Hepatocyte (in vitro differentiated cells): ENCODE measurements around the gene RPS6KA2. TPM values are rescaled to one million over a fixed set of nuclear protein-coding genes. Genes with fewer than 3 reads are reported as not detected.

Experiments used
- DNase-seq: peaks from one replicate; pipeline ENCODE4 v3.0.0-alpha.2; 2016; ENCODE audit warnings: low spot score
- H2AFZ ChIP-seq: fragments of 200-600 bp; sonication (generic); 2 replicates; pipeline ENCODE4 v1.6.0; 2016; ENCODE audit warnings: antibody characterized with exemption, mild to moderate bottlenecking
- H3K27ac ChIP-seq: fragments of 200-600 bp; sonication (generic); 2 replicates; pipeline ENCODE4 v1.5.1; 2016; ENCODE audit warnings: mild to moderate bottlenecking
- H3K27me3 ChIP-seq: fragments of 200-600 bp; sonication (generic); 2 replicates; pipeline ENCODE4 v1.6.1; 2016
- H3K36me3 ChIP-seq: fragments of 200-600 bp; sonication (generic); replicated peaks from 2 replicates; pipeline ENCODE4 v1.5.1; 2016; ENCODE audit warnings: low read depth; ENCODE audit not compliant: insufficient read depth
- H3K4me1 ChIP-seq: fragments of 200-600 bp; sonication (generic); 2 replicates; pipeline ENCODE4 v1.5.1; 2016; ENCODE audit warnings: mild to moderate bottlenecking, moderate library complexity; ENCODE audit not compliant: insufficient read depth
- H3K4me2 ChIP-seq: fragments of 200-600 bp; sonication (generic); 2 replicates; pipeline ENCODE4 v1.6.0; 2016
- H3K4me3 ChIP-seq: fragments of 200-600 bp; sonication (generic); 2 replicates; pipeline ENCODE4 v1.5.1; 2016; ENCODE audit warnings: mild to moderate bottlenecking
- H3K79me2 ChIP-seq: fragments of 200-600 bp; sonication (generic); 2 replicates; pipeline ENCODE4 v1.6.0; 2017; ENCODE audit warnings: mild to moderate bottlenecking
- H3K9me2 ChIP-seq: fragments of 200-600 bp; sonication (generic); replicated peaks from 2 replicates; pipeline ENCODE4 v1.6.0; 2017; ENCODE audit warnings: mild to moderate bottlenecking; ENCODE audit not compliant: insufficient read depth
- H3K9me3 ChIP-seq: fragments of 200-600 bp; sonication (generic); 2 replicates; pipeline ENCODE4 v1.5.1; 2016; ENCODE audit warnings: low read depth, mild to moderate bottlenecking
- H4K20me1 ChIP-seq: fragments of 200-600 bp; sonication (generic); 2 replicates; pipeline ENCODE4 v1.6.0; 2016; ENCODE audit warnings: mild to moderate bottlenecking; ENCODE audit not compliant: insufficient read depth, poor library complexity, severe bottlenecking
- EZH2 ChIP-seq: fragments of 200-600 bp; sonication (generic); IDR thresholded peaks from 2 replicates; pipeline ENCODE4 v1.6.1; 2016; ENCODE audit warnings: antibody characterized with exemption, mild to moderate bottlenecking, borderline replicate concordance
- EZH2phosphoT487 ChIP-seq: fragments of 200-600 bp; sonication (generic); IDR thresholded peaks from one replicate; pipeline ENCODE4 v1.6.1; 2018; ENCODE audit warnings: antibody characterized with exemption, mild to moderate bottlenecking, low read depth, moderate library complexity; ENCODE audit not compliant: unreplicated experiment, severe bottlenecking
- WGBS: methylation state at CpG from one replicate; pipeline ENCODE4 v1.1.6; 2016; ENCODE audit warnings: low lambda C conversion rate; ENCODE audit errors: missing lambda C conversion rate; 5-methylcytosine and 5-hydroxymethylcytosine counted together
- polyA plus RNA-seq: library from polyadenylated mRNA; unstranded; fragments of >200 nt; fragmentation: Nextera tagmentation; extraction: Ambion mirVana; gene quantifications from 2 replicates; pipeline ENCODE4 v1.2.1, GENCODE V29; 2016
- total RNA-seq: library from RNA; depleted of rRNA; stranded (reverse); fragments of >200 nt; gene quantifications from 2 replicates; pipeline ENCODE4 v1.2.3, GENCODE V29; 2014
- TF ChIP-seq, protein P1 (sequence below): fragments of 200-600 bp; sonication (generic); IDR thresholded peaks from 2 replicates; pipeline ENCODE4 v1.5.1; 2016; ENCODE audit warnings: antibody characterized with exemption, mild to moderate bottlenecking; ENCODE audit not compliant: poor library complexity

The RPS6KA2 gene
- total and polyA plus RNA-seq, 2 experiments from 2014 or later = 27.7 to 29.2 TPM

DNA sequence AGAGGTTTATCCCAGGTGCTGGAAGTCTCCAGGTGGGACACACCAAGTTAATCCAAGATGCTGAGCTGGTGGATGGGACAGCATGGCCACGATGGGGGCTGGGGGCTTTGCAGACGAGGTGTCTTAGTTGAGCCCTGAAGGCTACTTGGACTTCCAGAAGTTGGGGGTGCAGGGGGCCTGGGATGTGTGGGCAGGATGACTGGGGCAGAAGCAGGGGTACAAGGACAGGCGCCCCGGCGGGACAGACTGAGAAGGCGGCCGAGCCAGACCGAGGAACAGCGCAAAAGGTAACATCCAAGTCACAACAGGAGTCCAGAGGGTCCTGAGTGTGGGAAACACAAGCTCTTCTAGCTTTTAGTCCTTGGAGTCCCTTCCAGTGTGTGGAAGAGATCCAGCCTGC, 64.3 kb downstream of the RPS6KA2 start:
- Histone ChIP-seq H3K36me3 (no peaks in the 10 kb centered on the region), H3K4me1 (no peaks in the 10 kb centered on the region), H3K4me2 (no peak overlapping the region), H3K4me3 (no peak overlapping the region), H3K27ac (no peak overlapping the region), H3K27me3 (no peaks in the 10 kb centered on the region), H2AFZ (no peak overlapping the region), H4K20me1 (no peaks in the 10 kb centered on the region), H3K79me2 (peaks cover 9% of the 10 kb centered on the region), H3K9me2 (no peaks in the 10 kb centered on the region), H3K9me3 (no peaks in the 10 kb centered on the region)
- TF ChIP-seq EZH2phosphoT487 (no peak), EZH2 (no peak)
- TF ChIP-seq, protein P1, sequence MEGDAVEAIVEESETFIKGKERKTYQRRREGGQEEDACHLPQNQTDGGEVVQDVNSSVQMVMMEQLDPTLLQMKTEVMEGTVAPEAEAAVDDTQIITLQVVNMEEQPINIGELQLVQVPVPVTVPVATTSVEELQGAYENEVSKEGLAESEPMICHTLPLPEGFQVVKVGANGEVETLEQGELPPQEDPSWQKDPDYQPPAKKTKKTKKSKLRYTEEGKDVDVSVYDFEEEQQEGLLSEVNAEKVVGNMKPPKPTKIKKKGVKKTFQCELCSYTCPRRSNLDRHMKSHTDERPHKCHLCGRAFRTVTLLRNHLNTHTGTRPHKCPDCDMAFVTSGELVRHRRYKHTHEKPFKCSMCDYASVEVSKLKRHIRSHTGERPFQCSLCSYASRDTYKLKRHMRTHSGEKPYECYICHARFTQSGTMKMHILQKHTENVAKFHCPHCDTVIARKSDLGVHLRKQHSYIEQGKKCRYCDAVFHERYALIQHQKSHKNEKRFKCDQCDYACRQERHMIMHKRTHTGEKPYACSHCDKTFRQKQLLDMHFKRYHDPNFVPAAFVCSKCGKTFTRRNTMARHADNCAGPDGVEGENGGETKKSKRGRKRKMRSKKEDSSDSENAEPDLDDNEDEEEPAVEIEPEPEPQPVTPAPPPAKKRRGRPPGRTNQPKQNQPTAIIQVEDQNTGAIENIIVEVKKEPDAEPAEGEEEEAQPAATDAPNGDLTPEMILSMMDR = no peak
- no peak for DNase-seq
- WGBS = 96% methylated on average over 9 of the region's 9 CpGs

DNA sequence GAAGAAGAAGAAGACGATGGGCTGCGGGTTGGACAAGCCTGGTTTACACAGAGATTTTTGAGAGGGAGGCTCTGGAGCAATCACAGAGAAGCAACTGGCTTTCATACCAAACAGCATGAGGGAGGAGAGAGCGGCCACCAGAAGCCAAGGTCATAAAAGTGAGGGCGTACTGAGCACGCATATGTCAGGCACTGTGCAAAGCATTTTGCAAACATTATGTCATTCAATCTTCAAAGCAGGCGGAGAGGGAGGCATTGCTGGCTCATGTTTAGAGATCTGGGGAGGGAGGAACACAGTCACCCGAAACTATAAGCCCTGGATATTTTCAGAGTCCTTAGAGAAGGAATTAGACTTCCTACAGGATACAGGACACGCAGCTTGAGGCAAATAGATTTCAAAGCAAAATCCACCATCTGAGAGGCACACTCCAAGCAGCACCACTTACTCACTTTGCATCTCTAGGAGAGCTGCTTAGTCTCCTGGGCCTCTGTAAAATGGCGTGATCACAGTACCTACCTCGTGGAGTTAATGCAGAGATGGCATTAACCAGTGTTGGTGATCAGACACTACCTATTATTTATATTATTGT, 65.2 kb downstream of the RPS6KA2 start:
- no peak overlapping the region for H3K4me2 ChIP-seq
- no peaks in the 10 kb centered on the region for H4K20me1 ChIP-seq
- 69% methylated on average over 10 of the region's 10 CpGs for WGBS
- H3K36me3 ChIP-seq = no peaks in the 10 kb centered on the region
- no peaks in the 10 kb centered on the region for H3K4me1 ChIP-seq
- no peaks in the 10 kb centered on the region for H3K27me3 ChIP-seq
- H2AFZ ChIP-seq = no peak overlapping the region
- TF ChIP-seq EZH2phosphoT487 (no peak), EZH2 (no peak)
- TF ChIP-seq, protein P1 = no peak
- peak overlapping the region; percentile 46 for H3K27ac ChIP-seq
- no peak overlapping the region for H3K4me3 ChIP-seq
- H3K9me3 ChIP-seq = no peaks in the 10 kb centered on the region
- H3K9me2 ChIP-seq = no peaks in the 10 kb centered on the region
- no peak for DNase-seq
- H3K79me2 ChIP-seq = peaks cover 4% of the 10 kb centered on the region

DNA sequence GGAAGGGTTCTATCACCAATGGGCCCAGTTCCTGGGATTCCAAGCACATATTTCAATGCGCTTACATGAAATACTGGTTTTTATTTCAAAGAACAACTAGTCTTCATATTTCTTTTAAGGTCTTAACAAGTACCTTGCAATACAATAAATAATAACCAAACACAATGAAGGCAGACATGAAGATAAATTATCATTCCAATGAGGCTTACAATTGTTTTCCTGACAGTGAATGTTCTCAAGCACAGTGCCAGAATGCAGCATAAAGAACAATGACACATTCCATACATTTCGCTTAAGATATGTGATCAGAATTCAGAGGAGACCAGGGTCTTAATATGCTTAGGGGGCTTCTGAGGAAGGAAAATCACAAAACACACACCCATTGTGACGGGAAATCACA, 66.8 kb downstream of the RPS6KA2 start:
- no peak for TF ChIP-seq EZH2phosphoT487
- TF ChIP-seq, protein P1 = no peak
- no peak for TF ChIP-seq EZH2
- H3K79me2 ChIP-seq = peaks cover 10% of the 10 kb centered on the region
- no peaks in the 10 kb centered on the region for H4K20me1 ChIP-seq
- H3K27ac ChIP-seq = no peak overlapping the region
- no peak overlapping the region for H2AFZ ChIP-seq
- WGBS = 98% methylated on average over 3 of the region's 3 CpGs
- H3K36me3 ChIP-seq = no peaks in the 10 kb centered on the region
- no peaks in the 10 kb centered on the region for H3K9me3 ChIP-seq
- H3K4me2 ChIP-seq = no peak overlapping the region
- no peaks in the 10 kb centered on the region for H3K9me2 ChIP-seq
- no peaks in the 10 kb centered on the region for H3K27me3 ChIP-seq
- H3K4me3 ChIP-seq = no peak overlapping the region
- DNase-seq = no peak
- no peaks in the 10 kb centered on the region for H3K4me1 ChIP-seq

- H3K27me3 ChIP-seq = no peaks in the 10 kb centered on the region
- WGBS = 95% methylated on average over 1 of the region's 1 CpG
- no peak overlapping the region for H3K4me2 ChIP-seq
- DNase-seq = no peak
- H3K27ac ChIP-seq = no peak overlapping the region
- H2AFZ ChIP-seq = no peak overlapping the region
- H3K4me3 ChIP-seq = no peak overlapping the region
- TF ChIP-seq EZH2phosphoT487 (no peak), EZH2 (no peak)
- TF ChIP-seq, protein P1 = no peak
- H3K9me3 ChIP-seq = no peaks in the 10 kb centered on the region
- H3K79me2 ChIP-seq = peaks cover 13% of the 10 kb centered on the region
- no peaks in the 10 kb centered on the region for H4K20me1 ChIP-seq
- no peaks in the 10 kb centered on the region for H3K4me1 ChIP-seq
- no peaks in the 10 kb centered on the region for H3K36me3 ChIP-seq
- H3K9me2 ChIP-seq = no peaks in the 10 kb centered on the region
These were observed 67.4 kb downstream of the RPS6KA2 start for GRCh38 chr6:166559662-166560061.
